ENCODE results near the gene PICK1.
"Not testable (repeated sequence)": the region's sequence is repeated elsewhere in the genome, so short reads cannot be mapped to it uniquely, and the experiment has no call there.

Gene PICK1

DNA sequence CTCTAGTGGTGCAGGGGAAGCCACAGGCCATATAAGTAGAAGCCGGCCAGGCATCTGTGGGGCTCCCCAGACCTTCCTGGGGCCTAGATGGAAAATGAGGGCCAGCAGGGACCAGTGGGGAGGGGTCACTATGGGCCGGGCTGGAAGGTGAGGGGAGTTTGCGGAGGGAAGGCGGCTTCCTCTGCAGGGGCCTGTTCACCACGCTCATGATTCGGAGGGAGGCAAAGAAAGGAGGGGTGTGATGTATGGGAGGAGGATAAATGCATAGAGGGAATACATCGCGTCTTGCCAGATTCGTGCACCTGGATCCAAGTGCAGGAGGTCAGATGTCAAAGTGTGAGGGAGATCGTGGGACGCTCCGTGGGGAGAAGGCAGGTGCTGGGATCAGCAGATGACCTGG is 19.9 kb downstream of the PICK1 start:
- DNase-seq: no peak

DNA sequence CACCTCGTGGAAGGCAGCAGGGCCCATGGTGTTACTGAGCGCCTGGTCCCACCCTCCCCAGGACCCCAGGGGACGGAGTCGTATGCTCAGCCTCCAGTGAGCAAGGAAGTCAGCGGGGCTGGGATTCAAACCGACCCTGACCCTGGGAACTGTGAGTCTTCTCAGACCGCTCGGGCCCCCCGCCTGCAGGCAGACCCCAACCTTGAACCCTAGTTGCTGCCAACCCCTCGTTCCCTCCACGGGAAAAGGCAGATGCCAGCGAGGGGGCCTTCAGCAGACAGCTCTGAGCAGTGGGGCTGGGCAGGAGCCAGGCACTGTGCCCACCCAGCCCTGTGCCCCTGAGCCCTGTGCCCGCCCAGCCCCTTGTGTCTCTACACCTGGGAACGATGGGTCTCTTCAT is 20.4 kb downstream of the PICK1 start:
- no peak for DNase-seq

DNA sequence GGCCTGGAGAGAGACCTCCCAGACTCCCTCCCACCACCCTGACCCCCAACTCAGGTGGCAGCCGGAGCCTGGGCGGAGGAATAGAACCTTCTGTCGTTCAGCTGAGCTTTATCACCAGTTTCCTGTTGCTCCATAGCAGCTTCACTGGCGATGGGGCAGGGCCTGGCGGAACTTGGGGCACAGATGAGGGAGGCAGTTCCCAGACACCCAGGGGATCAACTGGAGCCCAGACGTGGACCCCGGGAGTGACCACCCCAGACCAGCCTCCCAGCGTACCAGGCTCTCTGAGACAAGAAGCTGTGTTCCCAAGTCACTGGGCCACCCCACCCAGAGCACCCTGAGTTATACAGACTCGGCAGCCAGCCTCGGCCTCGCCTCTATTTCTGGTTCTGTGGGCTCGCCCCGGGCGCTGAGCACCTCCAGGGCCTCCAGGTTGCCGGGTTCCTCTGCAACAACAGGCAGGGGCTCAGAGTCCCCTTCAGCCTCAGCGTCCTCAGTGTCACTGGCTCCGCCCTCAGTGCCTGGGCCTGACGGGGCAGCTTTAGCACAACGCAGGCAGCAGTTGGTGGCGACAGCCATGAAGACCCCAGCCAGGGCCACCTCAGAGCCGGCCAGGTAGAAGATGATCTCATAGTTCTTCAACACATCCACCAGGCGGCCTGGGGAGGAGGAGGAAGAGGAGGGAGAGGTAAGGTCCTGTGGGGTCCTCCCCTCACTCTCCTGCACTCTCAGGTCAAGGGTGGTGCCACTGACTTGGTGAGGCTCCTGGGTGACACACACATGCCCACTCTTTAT is 21.0 kb downstream of the PICK1 start:
- no peak for DNase-seq

DNA sequence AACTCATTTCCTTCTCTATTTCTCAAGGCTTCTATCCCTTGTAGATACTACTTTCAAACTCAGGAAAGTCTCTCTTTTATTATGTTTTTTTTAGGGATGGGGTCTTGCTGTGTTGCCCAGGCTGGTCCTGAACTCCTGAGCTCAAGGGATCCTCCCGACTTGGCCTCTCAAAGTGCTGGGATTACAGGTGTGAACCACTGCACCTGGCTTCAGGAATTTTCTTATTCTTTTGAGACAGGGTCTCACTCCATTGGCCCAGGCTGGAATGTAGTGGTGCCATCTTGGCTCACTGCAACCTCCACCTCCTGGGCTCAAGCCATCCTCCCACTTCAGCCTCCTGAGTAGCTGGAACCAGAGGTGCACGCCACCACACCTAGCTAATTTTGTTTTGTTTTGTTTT is 22.0 kb downstream of the PICK1 start:
- DNase-seq: not testable (repeated sequence)

DNA sequence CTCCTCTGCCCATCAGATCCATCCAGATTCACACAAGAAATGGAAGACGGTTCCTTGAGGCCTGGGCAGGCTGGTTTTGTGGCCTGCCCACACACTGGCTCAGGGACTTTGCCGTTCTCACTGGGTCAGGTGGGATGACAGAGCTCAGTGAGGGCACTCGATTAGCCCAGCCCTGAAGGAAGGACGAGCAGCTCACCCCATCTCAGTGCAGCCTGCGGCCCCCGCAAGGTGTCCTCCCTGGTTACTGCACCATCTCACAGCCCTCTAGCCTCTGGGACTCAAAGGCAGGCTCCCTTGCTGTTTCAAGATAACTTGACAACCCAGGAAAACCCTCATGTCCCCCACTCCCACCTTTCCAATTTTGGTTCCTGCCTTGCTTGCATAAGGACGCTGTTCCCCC is 22.6 kb downstream of the PICK1 start:
- DNase-seq: no peak

DNA sequence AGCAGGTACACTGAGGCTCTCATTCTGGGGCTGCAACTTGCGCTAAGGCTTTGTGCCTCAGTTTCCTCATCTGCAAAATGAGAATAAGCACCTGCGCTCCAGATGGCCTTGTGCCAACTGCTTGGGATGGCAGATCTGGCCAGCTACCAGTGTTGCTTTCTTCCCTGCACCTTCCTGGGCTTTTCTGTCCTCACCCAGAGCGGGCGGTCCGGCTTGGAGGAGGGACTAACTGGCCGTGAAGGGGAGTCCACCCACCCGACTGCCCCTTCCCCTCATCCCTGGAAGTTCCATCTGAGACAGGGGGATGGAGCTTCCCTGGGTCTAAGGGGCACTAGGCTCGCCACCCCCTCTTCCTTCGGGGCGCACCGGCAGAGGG is 23.3 kb downstream of the PICK1 start:
- DNase-seq: no peak

DNA sequence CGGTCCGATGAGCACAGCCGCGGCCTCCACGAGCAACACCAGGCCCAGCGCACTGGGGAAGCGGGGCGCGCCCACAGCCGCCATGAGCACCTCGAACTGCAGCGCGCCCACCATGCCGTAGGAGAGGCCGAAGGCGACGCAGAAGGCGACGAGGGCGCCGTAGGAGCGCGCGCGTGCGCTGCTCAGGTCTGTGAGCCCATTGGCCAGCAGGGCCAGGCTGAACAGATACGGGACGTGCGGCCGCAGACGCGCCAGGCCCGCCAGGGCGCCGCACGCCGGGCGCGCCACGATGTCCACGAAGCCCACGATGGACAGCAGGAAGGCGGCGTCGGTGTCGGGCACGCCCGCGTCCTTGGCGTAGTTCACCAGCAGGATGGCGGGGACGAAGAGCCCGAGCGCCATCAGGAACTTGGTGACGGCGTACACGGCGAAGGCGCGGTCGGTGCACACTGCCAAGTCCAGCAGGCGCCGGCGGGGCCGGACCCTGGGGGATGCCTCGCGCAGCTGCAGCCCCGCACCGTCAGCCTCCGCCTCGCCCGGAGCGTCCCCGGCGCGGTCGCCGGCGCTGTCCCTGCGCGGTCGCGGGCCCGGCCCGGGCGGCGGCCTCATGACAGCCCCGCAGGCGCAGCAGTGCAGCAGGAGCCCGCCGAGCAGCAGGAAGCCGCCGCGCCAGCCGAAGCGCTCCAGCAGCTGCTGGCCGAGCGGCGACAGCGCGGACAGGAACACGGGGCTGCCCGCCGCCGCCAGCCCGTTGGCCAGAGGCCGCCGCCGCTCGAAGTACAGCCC is 23.8 kb downstream of the PICK1 start:
- no peak for DNase-seq

DNA sequence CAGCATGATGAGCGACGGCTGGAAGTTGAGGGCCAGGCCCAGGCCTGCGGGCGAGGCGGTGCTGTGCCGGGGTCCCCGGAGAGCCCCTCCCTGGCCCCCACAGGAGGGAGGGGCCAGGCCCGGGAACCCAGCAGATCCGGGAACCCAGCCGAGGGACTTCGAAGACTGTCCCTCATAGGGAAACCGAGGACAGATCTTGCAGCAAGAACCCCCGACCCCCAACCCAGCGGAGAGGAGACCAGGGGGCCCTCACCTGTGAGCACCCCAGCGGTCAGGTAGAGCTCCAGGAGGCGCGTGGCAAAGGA is 24.4 kb downstream of the PICK1 start:
- DNase-seq: no peak

DNA sequence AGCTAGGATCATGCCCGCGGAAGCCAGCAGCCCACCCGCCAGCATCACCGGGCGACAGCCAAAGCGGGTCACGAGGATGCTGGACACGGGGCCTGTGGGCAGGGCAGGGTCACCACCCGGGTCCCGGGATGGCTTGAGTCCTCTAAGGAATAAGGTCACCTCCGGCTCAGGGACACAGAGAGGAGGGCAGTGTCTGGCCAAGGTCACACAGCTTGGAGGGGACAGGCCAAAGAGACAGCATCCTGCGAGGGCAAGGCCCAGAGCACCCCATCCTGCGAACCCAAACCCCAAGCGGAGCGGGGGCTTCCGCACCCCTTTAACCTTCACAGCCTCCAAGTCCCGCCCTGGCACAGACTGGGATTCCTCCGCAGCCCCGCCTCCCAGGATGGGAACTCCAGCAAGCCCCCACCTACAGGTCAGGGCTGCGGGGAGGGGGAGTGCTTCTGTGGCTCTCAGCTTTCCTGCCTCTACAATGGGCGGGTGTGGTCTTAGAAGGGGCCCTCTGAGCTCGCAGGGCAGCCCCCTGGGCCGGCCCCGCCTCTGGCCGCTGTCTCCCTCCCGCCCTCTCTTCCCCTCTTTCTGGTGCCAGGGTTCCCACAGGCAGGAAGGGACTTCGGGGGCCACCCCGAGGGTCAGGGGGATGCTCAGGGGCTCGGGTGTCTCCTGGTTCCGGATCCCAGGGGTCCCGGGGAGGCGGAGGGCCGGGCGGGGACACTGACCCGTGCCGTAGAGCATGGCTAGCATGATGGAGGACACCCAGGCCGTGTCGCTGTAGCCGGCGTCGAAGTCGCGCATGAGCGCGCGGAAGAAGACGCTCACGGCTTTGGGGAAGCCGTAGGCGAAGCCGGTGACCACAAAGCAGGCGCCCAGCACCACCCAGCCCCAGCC is 25.0 kb downstream of the PICK1 start:
- DNase-seq: no peak

DNA sequence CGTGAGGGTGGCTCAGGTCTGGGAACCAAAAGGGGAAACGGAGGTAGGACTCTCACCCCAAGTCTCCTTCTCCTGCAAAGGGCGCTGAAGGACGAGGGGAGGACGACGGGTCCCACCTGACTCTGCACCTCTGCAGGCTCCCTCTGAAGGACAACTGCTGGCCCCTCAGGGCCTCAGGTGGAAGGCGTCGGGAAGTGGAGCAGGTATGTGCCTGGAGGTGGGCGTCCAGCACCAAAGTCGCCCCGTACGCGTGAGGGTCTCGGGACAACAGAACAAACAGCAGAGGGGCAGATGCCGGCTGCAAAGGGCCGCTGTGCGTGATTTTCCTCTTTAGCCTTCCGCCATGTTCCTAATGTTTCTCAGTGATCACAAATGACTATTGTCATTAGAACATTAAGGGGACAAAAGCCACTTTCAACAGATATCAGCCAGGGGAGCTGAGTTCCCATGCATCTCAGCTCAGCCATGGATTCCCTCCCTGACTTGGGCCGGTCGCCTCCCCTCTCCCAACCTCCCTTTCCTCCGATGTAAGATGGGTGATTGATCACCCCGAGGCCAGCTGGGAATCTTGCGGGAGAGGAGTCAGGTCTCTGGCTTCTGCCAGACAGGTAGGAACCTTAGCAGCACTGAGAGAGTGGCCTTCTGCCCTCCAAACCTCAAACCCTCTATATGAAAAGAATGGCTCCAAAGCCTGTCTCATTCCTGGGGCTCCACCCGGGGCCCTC is 25.9 kb downstream of the PICK1 start:
- no peak for DNase-seq

DNA sequence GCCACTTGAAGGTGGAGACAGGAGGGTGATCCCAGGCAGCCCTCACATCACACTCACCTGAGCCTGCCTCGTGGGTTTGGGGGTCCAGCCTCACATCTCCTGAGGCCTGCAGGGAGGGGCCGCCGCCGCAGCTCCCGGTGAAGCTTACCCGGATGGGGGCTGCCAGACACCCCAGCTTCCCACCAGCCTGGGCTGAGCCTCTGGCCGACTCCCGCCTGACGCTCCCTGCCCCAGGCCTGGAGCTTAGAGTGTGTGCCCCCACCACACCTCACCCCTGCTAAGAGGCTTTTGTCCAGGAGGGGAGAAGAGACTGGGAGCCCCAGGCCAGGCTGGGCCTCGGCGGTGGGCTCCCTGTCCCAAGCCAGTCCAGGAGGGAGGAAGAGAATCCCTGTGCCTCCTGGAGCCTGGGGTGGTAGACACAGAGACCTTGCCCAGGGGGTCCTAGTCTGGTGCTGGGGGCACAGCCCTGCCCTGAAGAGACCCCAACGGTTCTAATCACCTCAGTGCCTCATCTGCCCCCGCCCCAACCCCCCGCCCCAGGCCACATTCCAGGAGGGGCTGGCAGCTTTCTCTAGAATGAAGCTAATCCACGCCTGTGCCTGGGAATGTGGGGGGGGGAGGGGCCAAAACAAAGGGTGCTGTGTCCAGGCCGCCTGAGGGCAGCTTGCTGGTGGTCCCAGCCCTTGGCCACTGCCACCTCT is 26.9 kb downstream of the PICK1 start, which contains the start of gene SLC16A8:
Gene SLC16A8, minus strand, starts transcription at position 254 of the 701 bp plus-strand sequence. CDS start 1,311 bp downstream, outside the sequence.
- DNase-seq: no peak

DNA sequence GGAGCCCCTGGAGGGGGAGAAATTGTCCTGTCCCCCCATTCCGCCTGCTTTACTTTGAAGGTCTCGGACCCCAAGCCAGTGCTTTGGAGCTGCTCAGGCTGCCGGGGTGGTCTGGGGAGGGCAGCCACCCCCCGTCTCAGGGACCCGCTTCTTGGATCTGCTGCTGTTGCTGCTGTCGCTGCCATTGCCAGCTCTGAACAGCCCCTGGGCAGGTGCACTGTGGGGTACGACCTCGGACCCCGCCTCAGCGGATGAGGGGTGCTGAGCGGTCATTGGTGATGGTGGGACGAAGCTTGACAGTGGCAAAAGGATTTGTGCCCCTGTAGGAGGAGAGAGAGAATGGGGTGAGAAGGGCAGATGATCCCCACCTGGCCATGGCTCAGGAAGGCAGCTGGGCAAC is 27.9 kb downstream of the PICK1 start:
- DNase-seq: no peak

DNA sequence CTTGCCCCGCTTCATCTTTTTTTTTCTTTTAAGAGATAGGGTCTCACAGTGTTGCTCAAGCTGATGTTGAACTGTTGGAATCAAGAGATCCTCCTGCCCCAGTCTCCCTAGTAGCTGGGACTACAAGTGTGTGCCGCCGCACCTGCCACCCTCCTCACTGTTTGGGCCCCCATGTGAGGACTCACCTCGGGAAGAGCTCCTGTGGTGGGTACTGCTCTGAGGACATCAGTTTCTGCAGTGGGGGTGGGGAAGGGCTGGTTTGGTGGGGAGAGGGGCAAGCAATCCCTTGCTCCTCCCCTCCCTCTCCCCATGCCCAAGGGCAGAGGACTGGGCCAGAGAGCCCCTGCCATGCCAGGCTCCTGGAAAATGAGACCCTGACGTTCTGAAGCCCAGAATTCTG is 28.3 kb downstream of the PICK1 start:
- no peak for DNase-seq

DNA sequence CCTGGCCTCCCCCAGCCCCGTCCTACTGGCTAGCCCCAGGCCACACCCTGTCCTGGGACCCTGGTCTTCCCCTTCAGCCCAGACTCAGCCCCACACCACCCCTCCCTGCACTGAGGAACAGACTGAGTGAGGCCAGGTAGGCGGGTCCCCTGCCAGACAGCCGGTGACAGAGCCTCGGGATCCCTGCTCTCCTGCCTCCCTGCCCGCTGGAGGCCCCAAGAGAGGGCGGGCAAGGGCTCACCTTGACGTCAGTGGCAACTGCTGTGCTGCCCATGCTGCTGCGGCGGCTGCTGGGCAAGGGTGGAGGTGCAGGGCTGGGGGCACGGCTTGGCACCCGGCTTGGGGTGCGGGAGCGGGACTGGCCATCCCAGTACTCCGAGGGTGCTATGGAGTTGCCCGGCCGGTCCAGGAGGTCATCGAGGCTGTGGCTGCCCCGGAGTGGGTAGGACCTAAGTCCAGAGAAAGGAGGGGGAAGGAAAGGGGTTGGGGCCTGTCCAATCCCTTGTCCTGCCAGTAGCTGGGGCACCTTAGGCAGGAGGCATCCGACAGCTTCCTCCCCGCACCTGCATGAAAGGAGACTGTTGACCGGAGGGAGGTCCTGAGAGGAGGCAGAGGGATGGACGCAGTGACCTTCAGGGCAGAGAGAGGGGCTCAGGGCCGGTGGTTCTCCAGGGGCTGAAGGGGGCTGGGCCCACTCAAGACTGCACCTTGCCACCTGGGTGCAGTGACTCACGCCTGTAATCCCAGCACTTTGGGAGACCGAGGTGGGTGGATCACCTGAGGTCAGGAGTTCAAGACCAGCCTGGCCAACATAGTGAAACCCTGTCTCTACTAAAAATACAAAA is 29.0 kb downstream of the PICK1 start:
- no peak for DNase-seq

DNA sequence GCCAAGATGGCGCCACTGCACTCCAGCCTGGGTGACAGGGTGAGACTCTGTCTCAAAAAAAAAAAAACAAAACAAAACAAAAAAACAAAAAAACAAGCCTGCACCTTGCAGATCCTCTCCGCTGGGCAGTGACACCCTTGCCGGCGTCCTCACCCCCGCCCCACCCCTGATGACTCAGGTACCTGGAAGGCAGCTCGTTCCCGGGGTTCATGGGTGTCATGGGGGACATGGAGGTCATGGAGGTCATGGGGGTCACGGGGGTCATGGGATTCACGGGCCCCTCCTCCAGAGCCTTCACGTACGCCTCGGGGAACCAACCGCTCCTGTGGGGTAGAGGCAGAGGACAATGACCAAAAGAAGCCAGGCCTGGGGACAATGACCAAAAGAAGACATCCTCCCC is 29.7 kb downstream of the PICK1 start:
- no peak for DNase-seq

DNA sequence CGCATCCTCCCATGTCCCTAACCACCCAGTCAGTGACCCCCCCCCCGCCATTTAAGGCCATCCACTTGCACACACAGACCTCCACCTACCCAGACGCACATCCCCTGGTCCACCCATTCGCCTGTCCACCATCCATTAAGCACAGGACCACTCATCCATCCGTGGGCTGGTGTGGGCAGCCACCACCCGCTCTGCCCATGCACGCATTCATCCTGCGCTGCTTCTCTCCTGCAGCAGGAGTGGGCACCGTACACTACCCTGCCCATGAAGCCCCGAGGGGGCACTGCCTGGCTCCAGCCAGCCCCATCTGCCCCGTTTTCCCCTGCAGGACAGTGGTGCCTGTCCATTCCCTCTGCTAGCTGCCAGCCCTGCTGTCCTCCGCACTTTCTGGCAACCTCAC is 30.7 kb downstream of the PICK1 start:
- DNase-seq: no peak

DNA sequence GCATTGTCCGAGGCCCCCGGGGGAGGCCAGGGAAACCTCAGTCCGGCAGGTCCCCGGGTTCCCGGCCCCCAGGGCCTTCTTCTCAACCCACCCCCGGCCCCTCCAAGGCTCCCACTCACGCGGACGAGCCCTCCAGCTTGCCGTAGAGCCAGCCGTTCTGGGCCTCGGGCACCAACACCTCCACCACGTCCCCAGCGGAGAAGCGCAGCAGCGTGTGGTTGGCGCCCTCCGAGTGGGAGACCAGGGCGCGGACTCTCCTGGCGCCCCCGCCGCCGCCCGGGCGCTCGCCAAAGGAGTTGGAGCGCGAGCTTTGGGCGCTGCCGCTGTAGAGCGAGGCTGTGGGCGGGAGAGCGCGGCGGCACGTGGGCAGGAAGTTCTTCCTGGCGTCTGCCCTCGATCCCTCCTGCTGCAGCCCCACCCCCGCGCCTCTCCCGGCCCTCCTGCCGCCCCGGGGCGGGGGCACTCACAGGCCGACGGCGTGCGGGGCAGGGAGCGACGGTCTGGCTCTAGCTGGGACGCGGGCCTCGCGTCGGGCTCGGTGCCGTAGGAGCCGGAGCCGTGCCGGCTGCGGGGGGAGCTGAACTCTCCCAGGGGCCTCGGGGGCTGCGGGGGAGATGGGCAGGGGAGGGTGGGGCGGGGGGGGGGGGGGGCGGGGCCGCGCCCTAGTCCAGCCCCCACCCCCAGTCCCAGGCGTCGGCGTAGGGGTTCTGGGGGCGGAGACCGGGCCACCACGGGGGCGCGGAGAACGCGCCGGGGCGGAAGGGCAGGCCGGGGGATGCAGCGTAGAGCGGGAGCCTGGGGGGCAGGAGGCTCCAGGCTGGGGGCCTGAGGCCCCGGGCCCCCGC is 31.6 kb downstream of the PICK1 start:
- no peak for DNase-seq

DNA sequence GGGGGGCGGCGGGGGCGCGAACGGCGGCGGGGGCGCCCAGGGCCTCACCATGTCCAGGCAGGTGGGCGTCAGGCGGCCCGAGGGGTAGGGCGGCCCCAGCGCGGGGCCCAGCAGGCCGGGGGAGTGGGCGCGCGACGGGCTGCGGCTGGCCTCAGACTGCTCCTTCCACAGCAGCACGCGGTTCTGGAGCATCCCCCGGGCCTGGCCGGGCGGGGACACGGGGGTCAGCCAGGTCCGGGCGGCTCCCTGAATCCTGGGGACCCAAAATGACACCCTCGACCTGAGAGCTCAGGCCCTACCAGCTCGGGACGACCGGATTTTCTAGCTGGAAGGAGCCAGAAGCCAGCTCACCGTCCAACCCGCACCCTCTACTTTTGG is 32.3 kb downstream of the PICK1 start:
- DNase-seq: no peak

DNA sequence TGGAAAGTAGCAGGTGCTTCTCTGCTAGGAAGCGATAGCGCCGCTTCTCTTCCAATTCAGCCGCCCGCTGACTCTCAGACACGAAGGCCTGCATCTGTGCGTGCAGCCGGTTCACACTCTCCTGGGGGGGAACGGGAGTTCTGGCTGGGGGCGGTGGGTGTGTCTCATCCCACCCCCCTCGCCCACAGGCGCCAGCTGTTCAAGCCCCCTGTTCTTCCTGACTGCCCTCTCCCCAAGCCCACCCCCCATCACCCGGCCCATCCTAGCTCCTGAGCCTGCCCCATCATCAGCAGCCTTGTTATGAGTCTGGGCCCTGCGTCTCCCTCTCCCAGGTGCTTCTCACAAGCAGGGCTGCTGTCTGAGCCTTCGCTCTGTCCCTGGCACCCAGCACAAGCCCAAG is 39.9 kb downstream of the PICK1 start:
- DNase-seq: no peak

Data from NCI-H1417 treated with DMSO at 0.1 percent for 48 hours (cell line).